ENCODE measurements around the gene ZNG1A.
"Not testable (repeated sequence)": the region's sequence is repeated elsewhere in the genome, so short reads cannot be mapped to it uniquely, and the experiment has no call there.

Gene ZNG1A

GRCh38 chr9:214351-214647 lies 35.4 kb upstream of the ZNG1A start:
- Mint-ChIP-seq H3K27me3 (no peaks in the 10 kb centered on the region), H3K36me3 (ENCODE audit: low read depth) (peaks cover 17% of the 10 kb centered on the region), H3K4me3 (peak overlapping the region; percentile 92), H3K4me1 (ENCODE audit: low read depth) (peaks cover 21% of the 10 kb centered on the region), H3K9me3 (no peaks in the 10 kb centered on the region), H3K27ac (peak overlapping the region; percentile 98)
- intact Hi-C loops (cut with micrococcal nuclease) = loop anchor here (2.0 kb wide), 2 partner anchors 59 to 83 kb away; no protein-coding TSS in a partner anchor

GRCh38 chr9:213901-214300 lies 35.0 kb upstream of the ZNG1A start:
- peaks cover 17% of the 10 kb centered on the region for H3K36me3 Mint-ChIP-seq (ENCODE audit: low read depth)
- intact Hi-C loops (cut with micrococcal nuclease) = loop anchor here (2.0 kb wide), 2 partner anchors 59 to 83 kb away; no protein-coding TSS in a partner anchor
- H3K4me1 Mint-ChIP-seq (ENCODE audit: low read depth) = peaks cover 25% of the 10 kb centered on the region
- H3K27ac Mint-ChIP-seq = peak overlapping the region; percentile 98
- H3K27me3 Mint-ChIP-seq, H3K9me3 Mint-ChIP-seq: not testable (repeated sequence)
- H3K4me3 Mint-ChIP-seq = peak overlapping the region; percentile 92

- H3K27me3 Mint-ChIP-seq = no peaks in the 10 kb centered on the region
- peaks cover 17% of the 10 kb centered on the region for H3K36me3 Mint-ChIP-seq (ENCODE audit: low read depth)
- intact Hi-C loops (cut with micrococcal nuclease) = no loop called here
- H3K4me1 Mint-ChIP-seq (ENCODE audit: low read depth) = peaks cover 31% of the 10 kb centered on the region
- H3K9me3 Mint-ChIP-seq = no peaks in the 10 kb centered on the region
- no peak overlapping the region for H3K27ac Mint-ChIP-seq
- H3K4me3 Mint-ChIP-seq = no peak overlapping the region
These were observed 33.4 kb upstream of the ZNG1A start for GRCh38 chr9:212297-212696.

- Mint-ChIP-seq H3K27me3 (no peaks in the 10 kb centered on the region), H3K9me3 (no peaks in the 10 kb centered on the region), H3K27ac (no peak overlapping the region), H3K4me3 (no peak overlapping the region), H3K36me3 (ENCODE audit: low read depth) (peaks cover 14% of the 10 kb centered on the region), H3K4me1 (ENCODE audit: low read depth) (peaks cover 26% of the 10 kb centered on the region)
- intact Hi-C loops (cut with micrococcal nuclease) = no loop called here
These were observed 32.7 kb upstream of the ZNG1A start for GRCh38 chr9:211557-211956.

- peaks cover 11% of the 10 kb centered on the region for H3K36me3 Mint-ChIP-seq (ENCODE audit: low read depth)
- intact Hi-C loops (cut with micrococcal nuclease) = no loop called here
- no peak overlapping the region for H3K27ac Mint-ChIP-seq
- H3K27me3 Mint-ChIP-seq = no peaks in the 10 kb centered on the region
- peaks cover 25% of the 10 kb centered on the region for H3K4me1 Mint-ChIP-seq (ENCODE audit: low read depth)
- H3K4me3 Mint-ChIP-seq = no peak overlapping the region
- H3K9me3 Mint-ChIP-seq = no peaks in the 10 kb centered on the region
These were observed 32.2 kb upstream of the ZNG1A start for GRCh38 chr9:211036-211435.

GRCh38 chr9:209143-209758 lies 30.4 kb upstream of the ZNG1A start:
- intact Hi-C loops (cut with micrococcal nuclease) = no loop called here
- peak overlapping the region; percentile 88 for H3K27ac Mint-ChIP-seq
- peaks cover 1% of the 10 kb centered on the region for H3K36me3 Mint-ChIP-seq (ENCODE audit: low read depth)
- H3K27me3 Mint-ChIP-seq = no peaks in the 10 kb centered on the region
- H3K9me3 Mint-ChIP-seq = no peaks in the 10 kb centered on the region
- peaks cover 30% of the 10 kb centered on the region for H3K4me1 Mint-ChIP-seq (ENCODE audit: low read depth)
- peak overlapping the region; percentile 27 for H3K4me3 Mint-ChIP-seq

GRCh38 chr9:206481-206880 lies 27.6 kb upstream of the ZNG1A start:
- H3K36me3 Mint-ChIP-seq (ENCODE audit: low read depth) = no peaks in the 10 kb centered on the region
- intact Hi-C loops (cut with micrococcal nuclease) = no loop called here
- H3K27ac Mint-ChIP-seq = peak overlapping the region; percentile 51
- H3K4me1 Mint-ChIP-seq (ENCODE audit: low read depth) = peaks cover 37% of the 10 kb centered on the region
- H3K27me3 Mint-ChIP-seq = no peaks in the 10 kb centered on the region
- H3K9me3 Mint-ChIP-seq = no peaks in the 10 kb centered on the region
- no peak overlapping the region for H3K4me3 Mint-ChIP-seq

- H3K27me3 Mint-ChIP-seq; H3K36me3 Mint-ChIP-seq (ENCODE audit: low read depth); H3K4me1 Mint-ChIP-seq (ENCODE audit: low read depth); H3K27ac Mint-ChIP-seq; H3K4me3 Mint-ChIP-seq; intact Hi-C loops (cut with micrococcal nuclease); H3K9me3 Mint-ChIP-seq: not testable (repeated sequence)
These were observed 20.7 kb upstream of the ZNG1A start for GRCh38 chr9:199601-200000.

- intact Hi-C loops (cut with micrococcal nuclease); H3K4me1 Mint-ChIP-seq (ENCODE audit: low read depth); H3K27me3 Mint-ChIP-seq; H3K9me3 Mint-ChIP-seq; H3K36me3 Mint-ChIP-seq (ENCODE audit: low read depth): not testable (repeated sequence)
- peak overlapping the region; percentile 88 for H3K27ac Mint-ChIP-seq
- peak overlapping the region; percentile 84 for H3K4me3 Mint-ChIP-seq
These were observed 573 bp downstream of the ZNG1A start for GRCh38 chr9:178140-178825.

- H3K36me3 Mint-ChIP-seq (ENCODE audit: low read depth) = peaks cover 12% of the 10 kb centered on the region
- H3K4me1 Mint-ChIP-seq (ENCODE audit: low read depth); intact Hi-C loops (cut with micrococcal nuclease); H3K4me3 Mint-ChIP-seq; H3K27me3 Mint-ChIP-seq; H3K27ac Mint-ChIP-seq; H3K9me3 Mint-ChIP-seq: not testable (repeated sequence)
These were observed 9.1 kb downstream of the ZNG1A start for GRCh38 chr9:169757-170156.

GRCh38 chr9:159871-160270 lies 19.0 kb downstream of the ZNG1A start:
- H3K4me1 Mint-ChIP-seq (ENCODE audit: low read depth); H3K9me3 Mint-ChIP-seq; H3K27ac Mint-ChIP-seq; H3K36me3 Mint-ChIP-seq (ENCODE audit: low read depth); H3K27me3 Mint-ChIP-seq; H3K4me3 Mint-ChIP-seq; intact Hi-C loops (cut with micrococcal nuclease): not testable (repeated sequence)

GRCh38 chr9:151173-151572 lies 27.7 kb downstream of the ZNG1A start:
- H3K9me3 Mint-ChIP-seq; H3K4me3 Mint-ChIP-seq; H3K27ac Mint-ChIP-seq; H3K4me1 Mint-ChIP-seq (ENCODE audit: low read depth); H3K27me3 Mint-ChIP-seq; intact Hi-C loops (cut with micrococcal nuclease); H3K36me3 Mint-ChIP-seq (ENCODE audit: low read depth): not testable (repeated sequence)

- H3K27ac Mint-ChIP-seq; H3K27me3 Mint-ChIP-seq; intact Hi-C loops (cut with micrococcal nuclease); H3K4me3 Mint-ChIP-seq; H3K4me1 Mint-ChIP-seq (ENCODE audit: low read depth); H3K9me3 Mint-ChIP-seq: not testable (repeated sequence)
- peaks cover 24% of the 10 kb centered on the region for H3K36me3 Mint-ChIP-seq (ENCODE audit: low read depth)
These were observed 39.0 kb downstream of the ZNG1A start for GRCh38 chr9:139880-140279.

GRCh38 chr9:117995-118467 lies 60.8 kb downstream of the ZNG1A start, which contains the start of gene FOXD4:
Gene FOXD4 (minus strand): TSS chr9:118417. CDS start chr9:118119, 298 bp downstream.
- H3K27me3 Mint-ChIP-seq = peaks cover 54% of the 10 kb centered on the region

More at GRCh38 chr9:117995-118467, 60.8 kb downstream of the ZNG1A start, which contains the start of gene FOXD4:
- H3K27ac Mint-ChIP-seq; H3K9me3 Mint-ChIP-seq; H3K36me3 Mint-ChIP-seq (ENCODE audit: low read depth); intact Hi-C loops (cut with micrococcal nuclease): not testable (repeated sequence)
- Mint-ChIP-seq H3K4me1 (ENCODE audit: low read depth) (peaks cover 21% of the 10 kb centered on the region), H3K4me3 (peak within 1 kb of the TSS; percentile 48)
